ENCODE data around the gene PTH2. TPM values are rescaled to one million over a fixed set of nuclear protein-coding genes. Genes with fewer than 3 reads are reported as not detected.

Gene PTH2
- total RNA-seq, 2 donors from 2014 or later, result not detected

- Histone ChIP-seq H3K27ac (no peak overlapping the region), H3K36me3 (no peaks in the 10 kb centered on the region), H3K9me3 (no peaks in the 10 kb centered on the region), H3K27me3 (replicated peaks; ENCODE audit: insufficient read depth) (peaks cover 45% of the 10 kb centered on the region), H3K4me1 (ENCODE audit: control insufficient read depth in 1 of 2, low read depth in 2 of 2) (peaks cover 0 to 1% of the 10 kb centered on the region in 2 donors), H3K4me3 (no peak overlapping the region)
- DNase-seq (ENCODE audit: low spot score) (no peak), ATAC-seq (ENCODE audit: insufficient number of reproducible peaks, low FRiP score, low read depth) (no peak)
- no peak for TF ChIP-seq CTCF (IDR thresholded peaks at IDR 0.05)
These were observed 10.1 kb upstream of the PTH2 start for GRCh38 chr19:49433240-49433901.

GRCh38 chr19:49432141-49433073, 9.2 kb upstream of the PTH2 start:
- TF ChIP-seq CTCF (IDR thresholded peaks at IDR 0.05), result no peak
- Histone ChIP-seq H3K36me3 (no peaks in the 10 kb centered on the region), H3K9me3 (no peaks in the 10 kb centered on the region), H3K27ac (no peak overlapping the region), H3K4me3 (no peak overlapping the region), H3K4me1 (ENCODE audit: control insufficient read depth in 1 of 2, low read depth in 2 of 2) (peaks cover 0 to 8% of the 10 kb centered on the region in 2 donors), H3K27me3 (replicated peaks; ENCODE audit: insufficient read depth) (peaks cover 55% of the 10 kb centered on the region)
- no peak for ATAC-seq (ENCODE audit: insufficient number of reproducible peaks, low FRiP score, low read depth)
- no peak for DNase-seq (ENCODE audit: low spot score)

GRCh38 chr19:49431330-49431749, 8.1 kb upstream of the PTH2 start:
- ATAC-seq (ENCODE audit: insufficient number of reproducible peaks, low FRiP score, low read depth), result no peak
- Histone ChIP-seq H3K27me3 (replicated peaks; ENCODE audit: insufficient read depth) (peaks cover 66% of the 10 kb centered on the region), H3K36me3 (no peaks in the 10 kb centered on the region), H3K4me1 (ENCODE audit: control insufficient read depth in 1 of 2, low read depth in 2 of 2) (peaks cover 0 to 8% of the 10 kb centered on the region in 2 donors), H3K27ac (no peak overlapping the region), H3K4me3 (no peak overlapping the region), H3K9me3 (no peaks in the 10 kb centered on the region)
- no peak for TF ChIP-seq CTCF (IDR thresholded peaks at IDR 0.05)
- no peak for DNase-seq (ENCODE audit: low spot score)

GRCh38 chr19:49430678-49431329, 7.6 kb upstream of the PTH2 start:
- Histone ChIP-seq H3K27ac (no peak overlapping the region), H3K36me3 (no peaks in the 10 kb centered on the region), H3K9me3 (no peaks in the 10 kb centered on the region), H3K27me3 (replicated peaks; ENCODE audit: insufficient read depth) (peaks cover 71% of the 10 kb centered on the region), H3K4me3 (no peak overlapping the region), H3K4me1 (ENCODE audit: control insufficient read depth in 1 of 2, low read depth in 2 of 2) (peaks cover 0 to 8% of the 10 kb centered on the region in 2 donors)
- TF ChIP-seq CTCF (IDR thresholded peaks at IDR 0.05), result no peak
- no peak for DNase-seq (ENCODE audit: low spot score)
- no peak for ATAC-seq (ENCODE audit: insufficient number of reproducible peaks, low FRiP score, low read depth)

- no peak overlapping the region for H3K27ac ChIP-seq
- DNase-seq (ENCODE audit: low spot score) (no peak), ATAC-seq (ENCODE audit: insufficient number of reproducible peaks, low FRiP score, low read depth) (no peak)
- H3K36me3 ChIP-seq, result no peaks in the 10 kb centered on the region
- H3K9me3 ChIP-seq, result no peaks in the 10 kb centered on the region
- H3K27me3 ChIP-seq (replicated peaks; ENCODE audit: insufficient read depth), result peaks cover 72% of the 10 kb centered on the region
- no peak for TF ChIP-seq CTCF (IDR thresholded peaks at IDR 0.05)
- no peak overlapping the region for H3K4me3 ChIP-seq
- H3K4me1 ChIP-seq (ENCODE audit: control insufficient read depth in 1 of 2, low read depth in 2 of 2), result peaks cover 0 to 8% of the 10 kb centered on the region in 2 donors
These were observed 7.0 kb upstream of the PTH2 start for GRCh38 chr19:49430172-49430677.

Data from thoracic aorta (tissue), 2 donors.